NCI-H1417 (cell line): ENCODE data around the gene ATL2.
A peak's percentile ranks its signal among the peaks of the same experiment; 100 is the strongest.

ENCODE experiments used
- DNase-seq, 3 experiments: peaks; one replicate each; lab custom pipeline; 2025; lab: John Stamatoyannopoulos, UW

The ATL2 gene

GRCh38 chr2:38248707-38249106, 128.4 kb downstream of the ATL2 start:
- DNase-seq: no peak

GRCh38 chr2:38248255-38248654, 128.8 kb downstream of the ATL2 start:
- DNase-seq: no peak

DNA sequence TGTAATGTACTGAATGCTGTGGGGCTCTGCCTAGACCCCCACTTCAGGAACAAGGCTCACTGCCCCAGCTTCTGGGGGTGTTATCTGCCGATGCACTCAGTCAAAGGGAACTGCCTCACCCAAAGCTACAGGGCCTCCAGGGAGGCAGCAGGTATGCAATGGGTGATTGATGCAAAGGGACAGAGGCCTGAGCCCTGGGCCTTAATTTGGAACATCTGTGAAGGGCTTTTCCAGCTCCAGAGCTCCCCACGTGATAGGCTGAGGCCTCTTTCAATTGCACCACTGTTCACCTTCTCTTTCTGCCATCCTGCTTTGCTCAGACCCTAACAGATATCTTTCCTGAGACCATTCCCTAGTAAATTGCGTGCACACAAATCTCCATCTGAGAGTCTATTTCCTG, 131.0 kb downstream of the ATL2 start:
- no peak for DNase-seq

DNA sequence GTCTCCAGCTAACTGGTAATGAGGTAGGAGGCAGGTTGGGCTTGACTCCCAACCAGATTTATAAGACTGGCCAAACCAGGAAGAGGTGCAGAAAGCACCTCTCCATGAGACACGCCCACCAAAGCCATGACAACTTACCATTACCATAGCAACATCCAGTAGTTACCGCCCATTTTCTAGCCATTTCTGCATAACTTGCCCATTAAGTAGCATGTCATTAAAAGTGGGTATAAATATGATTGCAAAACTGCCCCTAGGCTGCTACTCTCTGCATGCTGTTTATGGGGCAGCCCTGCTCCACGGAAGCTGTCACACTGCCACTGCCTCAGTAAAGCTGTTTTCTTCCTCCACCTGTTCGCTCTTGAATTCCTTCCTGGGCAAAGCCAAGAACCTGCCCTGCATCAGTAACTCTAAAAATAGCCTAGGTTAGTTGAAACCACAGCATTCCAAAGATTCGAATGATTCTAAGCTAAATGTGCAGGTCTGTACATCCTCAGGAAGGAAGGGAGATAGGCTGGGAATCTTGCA, 131.9 kb downstream of the ATL2 start:
- peak in 2 of 3 experiments; percentile 27 to 77 for DNase-seq

DNA sequence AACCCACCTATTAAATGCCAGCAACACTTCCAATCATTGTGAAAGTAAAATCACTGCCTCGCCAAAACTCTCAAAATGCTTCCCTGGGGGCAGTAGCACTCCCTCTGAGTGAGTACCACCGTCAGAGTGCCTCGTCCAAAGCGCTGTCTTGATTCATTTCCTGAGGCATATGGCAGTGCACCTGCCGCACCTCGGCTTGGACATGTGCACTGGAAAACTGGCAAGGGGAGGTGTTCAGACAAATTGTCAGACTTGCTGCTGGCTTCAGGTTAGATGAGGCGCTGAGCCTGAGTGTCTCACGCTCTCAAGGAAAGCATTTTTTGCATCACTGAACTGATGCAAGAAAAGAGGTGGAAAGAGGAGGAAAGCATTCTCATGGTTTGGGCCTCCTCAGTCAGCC, 132.8 kb downstream of the ATL2 start:
- peak in 2 of 3 experiments; percentile 35 to 36 for DNase-seq
